K562 treated with DMSO at 1 percent for 12 hours (cell line): ENCODE measurements around the gene STARD10. TPM values are rescaled to one million over a fixed set of nuclear protein-coding genes. Genes with fewer than 3 reads are reported as not detected.

ENCODE experiments used
- total RNA-seq: library from RNA; unstranded; fragments of 300-600 nt; gene quantifications from 2 replicates; pipeline ENCODE4 v1.2.3, GENCODE V29; 2022; ENCODE audit not compliant: insufficient read depth

The STARD10 gene, protein sequence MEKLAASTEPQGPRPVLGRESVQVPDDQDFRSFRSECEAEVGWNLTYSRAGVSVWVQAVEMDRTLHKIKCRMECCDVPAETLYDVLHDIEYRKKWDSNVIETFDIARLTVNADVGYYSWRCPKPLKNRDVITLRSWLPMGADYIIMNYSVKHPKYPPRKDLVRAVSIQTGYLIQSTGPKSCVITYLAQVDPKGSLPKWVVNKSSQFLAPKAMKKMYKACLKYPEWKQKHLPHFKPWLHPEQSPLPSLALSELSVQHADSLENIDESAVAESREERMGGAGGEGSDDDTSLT
- 119 and 138 TPM in 2 replicates for total RNA-seq

GRCh38 chr11:72793425-72794367 is at the start of gene STARD10:
Gene STARD10 (minus strand): TSS chr11:72794047. CDS start chr11:72781181, 12,866 bp downstream.

GRCh38 chr11:72814286-72815109 is 20.7 kb upstream of the STARD10 start, which contains the start of gene ATG16L2:
Gene ATG16L2 (plus strand): TSS chr11:72814411. CDS start chr11:72814446, 35 bp downstream.

GRCh38 chr11:72752088-72752914 is 41.5 kb downstream of the STARD10 start, which contains the start of gene ARAP1:
Gene ARAP1 (minus strand): TSS chr11:72752408. CDS start chr11:72727128, 25,280 bp downstream.

Other genes starting within 250 kb of the STARD10 start
- not detected in 2 replicates for gene PDE2A, start 119.6 kb downstream of the STARD10 start, total RNA-seq
- 61.5 and 81.3 TPM in 2 replicates for gene ARAP1, start 41.6 kb downstream of the STARD10 start, total RNA-seq
- gene ATG16L2, start 20.4 kb upstream of the STARD10 start, total RNA-seq: 12.9 and 27.2 TPM in 2 replicates